GM18870 (cell line): ENCODE measurements around the gene SCUBE2.
"Not testable (repeated sequence)": the region's sequence is repeated elsewhere in the genome, so short reads cannot be mapped to it uniquely, and the experiment has no call there.

Experiments
- ATAC-seq: cut with Tn5 transposase; IDR thresholded peaks from one replicate; pipeline ENCODE4 v1.9.1; 2021; ENCODE audit warnings: moderate library complexity; ENCODE audit not compliant: unreplicated experiment

SCUBE2 gene

GRCh38 chr11:9014826-9015225 lies 76.6 kb downstream of the SCUBE2 start:
- ATAC-seq, result no peak

- no peak for ATAC-seq
Measured at GRCh38 chr11:9013373-9013772, 78.0 kb downstream of the SCUBE2 start.

- not testable (repeated sequence) for ATAC-seq
Measured at GRCh38 chr11:9009538-9009937, 81.9 kb downstream of the SCUBE2 start.

- no peak for ATAC-seq
Measured at GRCh38 chr11:9008661-9009060, 82.7 kb downstream of the SCUBE2 start.

GRCh38 chr11:9008011-9008550 lies 83.3 kb downstream of the SCUBE2 start:
- no peak for ATAC-seq

- ATAC-seq, result no peak
Measured at GRCh38 chr11:9005087-9005486, 86.3 kb downstream of the SCUBE2 start.

- no peak for ATAC-seq
Measured at GRCh38 chr11:9004183-9004926, 87.0 kb downstream of the SCUBE2 start.

- no peak for ATAC-seq
Measured at GRCh38 chr11:9003573-9004182, 87.7 kb downstream of the SCUBE2 start, which contains the start of gene NRIP3. TSS of gene NRIP3 (minus strand) at chr11:9004001. CDS start at chr11:9003935, 66 bp downstream.

GRCh38 chr11:9002920-9003572 lies 88.4 kb downstream of the SCUBE2 start:
- no peak for ATAC-seq

- ATAC-seq, result no peak
Measured at GRCh38 chr11:9001736-9002135, 89.7 kb downstream of the SCUBE2 start.

- ATAC-seq, result no peak
Measured at GRCh38 chr11:8998017-8998416, 93.4 kb downstream of the SCUBE2 start.

- ATAC-seq, result no peak
Measured at GRCh38 chr11:8997451-8997850, 93.9 kb downstream of the SCUBE2 start.

- no peak for ATAC-seq
Measured at GRCh38 chr11:8989453-8989852, 101.9 kb downstream of the SCUBE2 start.

- ATAC-seq, result no peak
Measured at GRCh38 chr11:8988329-8989234, 102.8 kb downstream of the SCUBE2 start.

GRCh38 chr11:8987446-8987845 lies 104.0 kb downstream of the SCUBE2 start:
- ATAC-seq, result no peak

GRCh38 chr11:8986772-8987171 lies 104.6 kb downstream of the SCUBE2 start:
- ATAC-seq, result not testable (repeated sequence)

- ATAC-seq, result no peak
Measured at GRCh38 chr11:8985462-8985861, 105.9 kb downstream of the SCUBE2 start.

GRCh38 chr11:8983552-8983951 lies 107.8 kb downstream of the SCUBE2 start:
- ATAC-seq, result no peak

GRCh38 chr11:8980485-8980884 lies 110.9 kb downstream of the SCUBE2 start:
- ATAC-seq, result no peak

GRCh38 chr11:8979365-8979764 lies 112.0 kb downstream of the SCUBE2 start:
- not testable (repeated sequence) for ATAC-seq

GRCh38 chr11:8973121-8973520 lies 118.3 kb downstream of the SCUBE2 start:
- ATAC-seq, result no peak
